T1000 (cell line): ENCODE results near the gene ZBTB17.
"Not testable (repeated sequence)": the region's sequence is repeated elsewhere in the genome, so short reads cannot be mapped to it uniquely, and the experiment has no call there.

Experiments used
- DNase-seq: peaks from one replicate; lab custom pipeline; 2025; ENCODE audit warnings: mixed read lengths; lab: John Stamatoyannopoulos, UW

Gene ZBTB17

GRCh38 chr1:15988856-15989736 is 13.2 kb upstream of the ZBTB17 start:
- DNase-seq = no peak

GRCh38 chr1:15985611-15986297 is 9.9 kb upstream of the ZBTB17 start:
- peak; percentile 61 for DNase-seq

GRCh38 chr1:15983275-15983674 is 7.4 kb upstream of the ZBTB17 start:
- DNase-seq = no peak

GRCh38 chr1:15981679-15982078 is 5.8 kb upstream of the ZBTB17 start:
- DNase-seq = no peak

- not testable (repeated sequence) for DNase-seq
These were observed 2.0 kb upstream of the ZBTB17 start for GRCh38 chr1:15977947-15978346.

- peak; percentile 63 for DNase-seq
These were observed 520 bp downstream of the ZBTB17 start for GRCh38 chr1:15975358-15975804.

GRCh38 chr1:15974855-15975254 is 1.0 kb downstream of the ZBTB17 start:
- DNase-seq = no peak

GRCh38 chr1:15973772-15974171 is 2.1 kb downstream of the ZBTB17 start:
- DNase-seq = no peak

GRCh38 chr1:15972409-15972808 is 3.5 kb downstream of the ZBTB17 start:
- DNase-seq = no peak

GRCh38 chr1:15970911-15971310 is 5.0 kb downstream of the ZBTB17 start:
- DNase-seq = no peak

- DNase-seq = no peak
These were observed 6.5 kb downstream of the ZBTB17 start for GRCh38 chr1:15969321-15969880.

- no peak for DNase-seq
These were observed 7.7 kb downstream of the ZBTB17 start for GRCh38 chr1:15968172-15968571.

- DNase-seq = no peak
These were observed 9.0 kb downstream of the ZBTB17 start for GRCh38 chr1:15966956-15967344.

GRCh38 chr1:15966081-15966955 is 9.6 kb downstream of the ZBTB17 start:
- no peak for DNase-seq

- DNase-seq = no peak
These were observed 10.6 kb downstream of the ZBTB17 start for GRCh38 chr1:15965228-15965767.

GRCh38 chr1:15963968-15964648 is 11.8 kb downstream of the ZBTB17 start:
- no peak for DNase-seq

- DNase-seq = no peak
These were observed 12.4 kb downstream of the ZBTB17 start for GRCh38 chr1:15963363-15963967.

- no peak for DNase-seq
These were observed 13.1 kb downstream of the ZBTB17 start for GRCh38 chr1:15962671-15963362.

- no peak for DNase-seq
These were observed 13.7 kb downstream of the ZBTB17 start for GRCh38 chr1:15962176-15962575.

GRCh38 chr1:15961492-15961891 is 14.4 kb downstream of the ZBTB17 start:
- DNase-seq = no peak
